Measurements from ENCODE around the gene RANBP2. TPM values are rescaled to one million over a fixed set of nuclear protein-coding genes. Genes with fewer than 3 reads are reported as not detected.

The RANBP2 gene
- total and polyA plus RNA-seq, 12 donors: 8.0 to 74.0 (median 56.1) TPM

DNA sequence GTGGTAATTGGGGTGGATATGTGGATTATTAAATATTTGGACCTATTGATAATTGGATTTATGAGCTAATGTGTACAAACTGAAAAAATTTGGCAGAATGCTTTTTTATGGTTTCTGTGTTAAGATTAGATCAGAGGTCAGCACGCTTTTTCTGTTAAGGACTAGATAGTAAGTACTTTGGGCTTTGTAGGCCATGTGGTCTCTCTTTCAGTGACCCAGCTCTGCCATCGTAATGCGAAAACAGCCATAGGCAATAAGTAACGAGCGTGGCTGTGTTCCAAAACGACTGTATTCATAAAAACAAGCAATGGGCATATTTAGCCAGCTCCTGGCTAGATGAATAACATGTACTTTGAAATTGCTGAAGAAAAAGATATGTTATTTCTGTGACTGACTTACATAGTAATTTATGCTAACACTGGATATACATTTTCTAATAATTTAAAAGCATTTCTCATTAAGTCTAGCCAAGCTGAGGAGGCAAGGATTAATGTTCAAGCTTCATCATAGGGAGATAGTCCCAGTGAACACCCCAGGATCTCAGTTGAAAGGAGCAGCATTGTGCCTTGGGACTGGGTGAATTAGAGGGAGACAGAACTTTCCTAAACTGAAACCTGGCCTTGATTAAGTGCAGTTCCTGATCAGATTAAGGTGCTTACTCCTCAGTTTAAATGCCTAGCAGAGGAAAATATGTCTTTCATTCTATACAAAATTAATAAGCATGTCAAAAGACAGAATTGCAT is 87.3 kb downstream of the RANBP2 start:
- TF ChIP-seq, protein P1, sequence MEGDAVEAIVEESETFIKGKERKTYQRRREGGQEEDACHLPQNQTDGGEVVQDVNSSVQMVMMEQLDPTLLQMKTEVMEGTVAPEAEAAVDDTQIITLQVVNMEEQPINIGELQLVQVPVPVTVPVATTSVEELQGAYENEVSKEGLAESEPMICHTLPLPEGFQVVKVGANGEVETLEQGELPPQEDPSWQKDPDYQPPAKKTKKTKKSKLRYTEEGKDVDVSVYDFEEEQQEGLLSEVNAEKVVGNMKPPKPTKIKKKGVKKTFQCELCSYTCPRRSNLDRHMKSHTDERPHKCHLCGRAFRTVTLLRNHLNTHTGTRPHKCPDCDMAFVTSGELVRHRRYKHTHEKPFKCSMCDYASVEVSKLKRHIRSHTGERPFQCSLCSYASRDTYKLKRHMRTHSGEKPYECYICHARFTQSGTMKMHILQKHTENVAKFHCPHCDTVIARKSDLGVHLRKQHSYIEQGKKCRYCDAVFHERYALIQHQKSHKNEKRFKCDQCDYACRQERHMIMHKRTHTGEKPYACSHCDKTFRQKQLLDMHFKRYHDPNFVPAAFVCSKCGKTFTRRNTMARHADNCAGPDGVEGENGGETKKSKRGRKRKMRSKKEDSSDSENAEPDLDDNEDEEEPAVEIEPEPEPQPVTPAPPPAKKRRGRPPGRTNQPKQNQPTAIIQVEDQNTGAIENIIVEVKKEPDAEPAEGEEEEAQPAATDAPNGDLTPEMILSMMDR (IDR thresholded peaks at IDR 0.05): no peak
- no peak for DNase-seq
- intact Hi-C loops (cut with DNase I): no loop called here
- no peak overlapping the region for H3K27ac ChIP-seq
- peaks cover 0 to 23% (median 8%) of the 10 kb centered on the region in 11 donors for H3K9me3 ChIP-seq
- H3K4me3 ChIP-seq: no peak overlapping the region
- H3K36me3 ChIP-seq: peaks cover 0 to 43% (median 0%) of the 10 kb centered on the region in 9 donors
- WGBS, 2 donors: 92 to 95% methylated on average over 6 of the region's 6 CpGs
- ATAC-seq: no peak
- no peaks in the 10 kb centered on the region for H3K27me3 ChIP-seq
- no peaks in the 10 kb centered on the region for H3K4me1 ChIP-seq

DNA sequence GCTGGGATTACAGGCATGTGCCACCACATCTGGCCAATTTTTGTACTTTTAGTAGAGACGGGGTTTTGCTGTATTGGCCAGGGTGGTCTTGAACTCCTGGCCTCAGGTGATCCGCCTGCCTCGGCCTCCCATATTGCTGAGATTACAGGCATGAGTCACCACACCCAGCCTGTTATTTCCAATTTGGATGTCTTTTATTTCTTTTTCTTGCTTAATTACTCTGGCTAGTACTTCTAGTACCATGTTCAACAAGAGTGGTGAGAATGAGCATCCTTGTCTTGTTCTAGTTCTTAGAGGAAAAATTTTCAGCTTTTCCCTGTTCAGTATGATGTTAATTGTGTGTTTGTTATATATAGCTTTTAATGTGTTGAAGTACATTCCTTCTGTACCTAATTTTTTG is 90.7 kb downstream of the RANBP2 start:
- H3K27ac ChIP-seq: no peak overlapping the region
- ATAC-seq (no peak), DNase-seq (no peak)
- TF ChIP-seq, protein P1 (IDR thresholded peaks at IDR 0.05): no peak
- WGBS, 2 donors: 99% methylated on average over 3 of the region's 3 CpGs
- intact Hi-C loops (cut with DNase I): no loop called here
- no peak overlapping the region for H3K4me3 ChIP-seq
- H3K4me1 ChIP-seq: no peaks in the 10 kb centered on the region
- peaks cover 0 to 23% (median 8%) of the 10 kb centered on the region in 11 donors for H3K9me3 ChIP-seq
- H3K36me3 ChIP-seq: peaks cover 0 to 60% (median 0%) of the 10 kb centered on the region in 9 donors
- no peaks in the 10 kb centered on the region for H3K27me3 ChIP-seq

DNA sequence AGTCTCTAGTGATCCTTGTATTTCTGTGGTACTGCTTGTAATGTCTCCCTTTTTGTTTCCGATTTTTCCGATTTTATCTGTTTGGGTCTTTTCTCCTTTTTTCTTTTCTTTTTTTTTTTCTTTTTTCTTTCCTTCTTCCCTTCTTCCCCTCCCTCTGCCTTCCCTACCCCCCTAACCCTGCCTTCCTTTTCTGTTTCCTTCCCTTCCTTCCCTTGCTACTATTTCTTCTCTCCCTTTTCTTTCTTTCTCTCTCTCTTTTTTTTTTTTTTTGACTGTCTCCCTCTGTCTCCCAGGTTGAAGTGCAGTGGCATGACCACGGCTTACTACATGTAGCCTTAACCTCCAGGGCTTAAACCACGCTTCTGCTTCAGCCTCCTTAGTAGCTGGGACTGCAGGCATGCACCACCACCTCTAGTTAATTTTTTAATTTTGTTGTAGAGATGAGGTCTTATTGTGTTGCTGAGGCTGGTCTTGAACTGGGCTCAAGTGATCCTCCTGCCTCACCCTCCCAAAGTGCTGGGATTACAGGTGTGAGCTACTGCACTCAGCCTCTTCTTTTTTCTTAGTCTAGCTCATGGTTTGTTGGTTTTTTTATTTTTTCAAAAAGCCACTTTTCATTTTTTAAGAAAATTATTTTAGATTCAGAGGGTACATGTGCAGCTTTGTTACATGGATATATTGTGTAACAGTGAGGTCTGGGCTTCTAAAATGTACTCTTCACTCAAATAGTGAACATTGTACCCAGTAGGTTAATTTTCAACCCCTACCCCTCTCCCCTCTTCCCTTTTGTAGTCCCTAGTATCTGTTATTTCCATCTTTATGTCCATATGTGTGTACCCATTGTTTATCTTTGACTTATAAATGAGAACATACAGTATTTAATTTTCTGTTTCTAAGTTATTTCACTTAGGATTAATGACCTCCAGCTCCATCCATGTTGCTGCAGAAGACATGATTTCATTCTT is 92.0 kb downstream of the RANBP2 start:
- Histone ChIP-seq H3K27me3 (no peaks in the 10 kb centered on the region), H3K4me1 (no peaks in the 10 kb centered on the region), H3K27ac (no peak overlapping the region), H3K4me3 (no peak overlapping the region), H3K36me3 (peaks cover 0 to 54% (median 0%) of the 10 kb centered on the region in 9 donors), H3K9me3 (peaks cover 0 to 23% (median 8%) of the 10 kb centered on the region in 11 donors)
- intact Hi-C loops (cut with DNase I): no loop called here
- WGBS, 2 donors: 98% methylated on average over 4 of the region's 4 CpGs
- TF ChIP-seq, protein P1 (IDR thresholded peaks at IDR 0.05): no peak
- DNase-seq: no peak
- ATAC-seq: no peak

DNA sequence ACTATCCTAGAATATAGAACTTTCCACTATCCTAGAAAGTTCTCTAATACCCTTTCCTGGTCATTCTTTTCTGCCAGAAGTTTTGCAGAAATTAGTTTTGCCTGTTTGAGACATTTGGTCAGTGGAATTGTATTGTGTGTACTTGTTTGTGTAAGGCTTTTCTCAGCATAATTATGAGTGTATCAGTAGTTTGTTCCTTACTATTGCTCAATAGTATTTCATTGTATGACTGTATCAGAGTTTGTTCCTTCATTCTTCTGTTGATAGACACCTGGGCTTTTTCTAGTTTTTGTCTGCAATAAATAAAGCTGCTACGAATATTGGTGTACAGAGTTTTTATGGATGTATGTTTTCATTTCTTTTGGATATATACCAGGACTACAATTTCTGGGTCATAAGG is 94.5 kb downstream of the RANBP2 start:
- Histone ChIP-seq H3K27me3 (no peaks in the 10 kb centered on the region), H3K36me3 (peaks cover 0 to 64% (median 0%) of the 10 kb centered on the region in 9 donors), H3K4me1 (no peaks in the 10 kb centered on the region), H3K27ac (no peak overlapping the region), H3K9me3 (peaks cover 0 to 20% (median 8%) of the 10 kb centered on the region in 11 donors), H3K4me3 (no peak overlapping the region)
- no peak for ATAC-seq
- WGBS, 2 donors: 94 to 96% methylated on average over 1 of the region's 1 CpG
- TF ChIP-seq, protein P1 (IDR thresholded peaks at IDR 0.05): no peak
- DNase-seq: no peak
- intact Hi-C loops (cut with DNase I): no loop called here
